ENCODE data around the gene COG8. TPM values are rescaled to one million over a fixed set of nuclear protein-coding genes. Genes with fewer than 3 reads are reported as not detected.
A peak's percentile ranks its signal among the peaks of the same experiment; 100 is the strongest.

Gene COG8
- total and polyA plus RNA-seq, 9 of the 15 experiments (the other 6 are each of a cell fraction or from before 2014, with no cell fraction given), result 3.7 to 42.6 (median 30.1) TPM

GRCh38 chr16:69330286-69331109, 8.9 kb downstream of the COG8 start, which contains the start of gene PDF (continued):
- TF ChIP-seq ZBTB49 (CRISPR knock-in tag; IDR thresholded peaks at IDR 0.05; ENCODE audit: borderline replicate concordance) (no peak), ZBED1 (IDR thresholded peaks at IDR 0.05) (0 out of 2 replicates have a peak, but pooled peaks have one; percentile 53), TCF15 (CRISPR knock-in tag; IDR thresholded peaks at IDR 0.05) (no peak), SMAD1 (IDR thresholded peaks at IDR 0.05; ENCODE audit: low read depth, low read length, partially characterized antibody) (no peak), TAF15 (IDR thresholded peaks at IDR 0.05; ENCODE audit: low read depth, low read length) (no peak), RNF219 (CRISPR knock-in tag; IDR thresholded peaks at IDR 0.05) (no peak), ZNF76 (CRISPR knock-in tag; IDR thresholded peaks at IDR 0.05; ENCODE audit: borderline replicate concordance) (no peak), ZNF764 (CRISPR knock-in tag; IDR thresholded peaks at IDR 0.05; ENCODE audit: low read depth) (no peak), NCOA1 (IDR thresholded peaks at IDR 0.05; ENCODE audit: low read depth) (no peak), ZBTB5 (IDR thresholded peaks at IDR 0.05) (no peak), U2AF2 (optimal IDR thresholded peaks at IDR 0.05; ENCODE audit: low read depth, low read length) (no peak), ZBTB17 (CRISPR knock-in tag; IDR thresholded peaks at IDR 0.05) (peak; percentile 70; the same call in 1 of the 2 replicates), HNRNPLL (IDR thresholded peaks at IDR 0.05; ENCODE audit: low read depth, low read length, poor library complexity, severe bottlenecking) (no peak), ZC3H11A (IDR thresholded peaks at IDR 0.05; ENCODE audit: low read depth, low read length) (no peak), POLR2B (IDR thresholded peaks at IDR 0.05; ENCODE audit: low read depth, partially characterized antibody) (peak; percentile 91), NR2C1 (IDR thresholded peaks at IDR 0.05) (no peak), NR2C1 (tag; IDR thresholded peaks at IDR 0.05) (no peak), ZNF586 (CRISPR knock-in tag; conservative IDR thresholded peaks at IDR 0.05) (no peak), HINFP (tag; conservative IDR thresholded peaks at IDR 0.05; ENCODE audit: low read depth) (no peak)

All from K562 (cell line).